Mammary microvascular endothelial cell (primary cell): ENCODE measurements around the gene PLP2. TPM values are rescaled to one million over a fixed set of nuclear protein-coding genes. Genes with fewer than 3 reads are reported as not detected.

Source experiments
- total RNA-seq: library from RNA; depleted of rRNA; stranded (reverse); fragments of >200 nt; gene quantifications from 2 replicates; pipeline ENCODE4 v1.2.3, GENCODE V29; 2015

The PLP2 gene, protein sequence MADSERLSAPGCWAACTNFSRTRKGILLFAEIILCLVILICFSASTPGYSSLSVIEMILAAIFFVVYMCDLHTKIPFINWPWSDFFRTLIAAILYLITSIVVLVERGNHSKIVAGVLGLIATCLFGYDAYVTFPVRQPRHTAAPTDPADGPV
- total RNA-seq: 123 and 125 TPM in 2 replicates

GRCh38 chrX:49171752-49172279, at the start of gene PLP2:
Gene PLP2, plus strand, starts transcription at chrX:49171898. Its CDS starts 103 bp downstream, at chrX:49172001.

GRCh38 chrX:49162620-49163019, 9.1 kb upstream of the PLP2 start, which contains the start of gene MAGIX:
Gene MAGIX, plus strand, starts transcription at chrX:49162758. Its CDS starts 132 bp downstream, at chrX:49162890.

GRCh38 chrX:49186125-49187027, 14.7 kb downstream of the PLP2 start, which contains the start of gene PRICKLE3:
Gene PRICKLE3, minus strand, starts transcription at chrX:49186373. Its CDS starts 76 bp downstream, at chrX:49186297.

GRCh38 chrX:49199906-49200771, 28.4 kb downstream of the PLP2 start, which contains the start of gene SYP:
Gene SYP, minus strand, starts transcription at chrX:49200193. Its CDS starts 7 bp downstream, at chrX:49200186.

Other genes with a start within 250 kb of the PLP2 start
- 28.5 and 34.8 TPM in 2 replicates for gene OTUD5, start 214.3 kb upstream of the PLP2 start, total RNA-seq
- gene KCND1, start 200.1 kb upstream of the PLP2 start, total RNA-seq: 0.05 TPM in 1 of 2 replicates, not detected in the other
- 16.4 and 18.7 TPM in 2 replicates for gene GRIPAP1, start 169.6 kb upstream of the PLP2 start, total RNA-seq
- 52.4 and 62.2 TPM in 2 replicates for gene TFE3, start 128.5 kb upstream of the PLP2 start, total RNA-seq
- gene CCDC120, start 112.9 kb upstream of the PLP2 start, total RNA-seq: 0.69 and 1.1 TPM in 2 replicates
- 11.3 and 11.8 TPM in 2 replicates for gene PRAF2, start 97.9 kb upstream of the PLP2 start, total RNA-seq
- gene WDR45, start 92.0 kb upstream of the PLP2 start, total RNA-seq: 30.8 and 31.4 TPM in 2 replicates
- gene GPKOW, start 48.2 kb upstream of the PLP2 start, total RNA-seq: 30.2 and 30.4 TPM in 2 replicates
- gene MAGIX, start 9.1 kb upstream of the PLP2 start, total RNA-seq: 1.9 TPM in 1 of 2 replicates, not detected in the other
- 7.3 and 15.9 TPM in 2 replicates for gene PRICKLE3, start 14.5 kb downstream of the PLP2 start, total RNA-seq
- 0.10 and 0.27 TPM in 2 replicates for gene SYP, start 28.3 kb downstream of the PLP2 start, total RNA-seq
- not detected in 2 replicates for gene CACNA1F, start 61.4 kb downstream of the PLP2 start, total RNA-seq
- 20.9 and 25.0 TPM in 2 replicates for gene CCDC22, start 63.6 kb downstream of the PLP2 start, total RNA-seq
- 0.10 TPM in 1 of 2 replicates, not detected in the other for gene FOXP3, start 92.8 kb downstream of the PLP2 start, total RNA-seq
- gene PPP1R3F, start 97.9 kb downstream of the PLP2 start, total RNA-seq: 0.87 and 2.3 TPM in 2 replicates
- gene GAGE10, start 131.7 kb downstream of the PLP2 start, total RNA-seq: not detected in 2 replicates
- gene GAGE12J, start 150.1 kb downstream of the PLP2 start, total RNA-seq: not detected in 2 replicates
- not detected in 2 replicates for gene GAGE13, start 159.7 kb downstream of the PLP2 start, total RNA-seq